Activated effector memory CD4-positive, alpha-beta T cell treated with anti-CD3 and anti-CD28 coated beads, Interleukin-2, amount 50 U/mL, for 16 hours (primary cell): ENCODE data around the gene CPT2.

Experiments
- DNase-seq: peaks from one replicate; pipeline ENCODE4 v3.0.0-alpha.2; 2020

Gene CPT2

GRCh38 chr1:53220171-53220961 lies 23.7 kb downstream of the CPT2 start, which contains the start of gene CZIB:
CZIB (minus strand) TSS chr1:53220634; CDS start chr1:53220575, 59 bp downstream.
- peak; percentile 97 for DNase-seq

DNA sequence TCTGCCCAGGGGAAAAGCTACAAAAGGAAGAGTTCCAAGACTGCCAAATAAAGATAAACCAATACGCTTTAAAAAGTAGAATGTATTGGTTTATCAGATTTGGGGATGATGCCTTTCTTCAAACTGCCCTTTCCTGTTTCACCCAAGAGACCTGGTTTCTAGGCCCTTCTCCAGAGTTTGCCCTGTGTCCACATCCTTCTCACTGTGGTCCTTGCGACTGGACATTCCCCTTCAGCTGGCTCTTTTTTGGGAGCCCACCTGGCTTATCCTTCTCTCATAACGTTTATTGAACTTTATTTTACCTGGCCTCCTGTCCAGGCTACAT lies 24.3 kb downstream of the CPT2 start:
- DNase-seq, result no peak

GRCh38 chr1:53237638-53238037 lies 41.0 kb downstream of the CPT2 start:
- DNase-seq, result no peak

- DNase-seq, result peak; percentile 98
Observed at GRCh38 chr1:53238197-53239155, 41.9 kb downstream of the CPT2 start, which contains the start of gene MAGOH. MAGOH (minus strand) TSS chr1:53238518; CDS start chr1:53238448, 70 bp downstream.

GRCh38 chr1:53241828-53242227 lies 45.2 kb downstream of the CPT2 start:
- DNase-seq, result no peak

DNA sequence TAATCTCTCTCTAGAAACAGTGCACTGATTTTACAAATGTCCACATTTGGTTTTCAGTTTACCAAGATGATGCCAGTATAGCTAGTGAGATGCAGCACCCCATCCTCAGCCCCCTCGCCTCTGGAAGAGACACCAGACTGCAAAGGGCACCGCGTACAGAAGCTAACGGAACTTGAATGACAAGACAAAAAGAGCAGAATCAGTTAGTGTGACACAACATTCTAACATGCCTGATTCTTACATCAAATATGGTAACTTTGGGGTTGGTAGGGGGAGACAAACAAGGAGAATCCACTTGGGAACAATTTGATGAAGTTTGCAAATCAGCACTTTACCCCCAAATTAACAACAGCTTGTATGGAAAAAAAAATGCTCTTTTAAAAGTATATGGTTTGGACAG lies 45.8 kb downstream of the CPT2 start:
- no peak for DNase-seq

DNA sequence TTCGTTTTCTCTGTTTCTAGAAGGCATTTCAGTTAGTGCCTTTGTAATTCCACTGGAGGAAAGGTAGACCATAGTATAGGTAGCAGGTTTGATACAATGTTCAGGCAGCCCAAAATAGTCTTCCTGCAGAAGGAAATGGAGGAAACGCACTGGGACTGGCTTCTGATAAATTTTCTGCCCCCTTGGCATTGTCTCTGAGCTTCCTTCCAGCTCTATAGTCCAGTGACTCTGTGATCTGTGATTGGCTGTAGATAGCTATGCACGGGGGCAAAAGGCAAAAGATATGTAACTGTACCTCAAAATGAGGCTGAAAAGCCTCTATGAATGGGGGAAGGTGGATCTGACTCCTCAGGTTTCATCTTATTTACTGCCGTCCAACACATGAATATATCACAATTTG lies 47.5 kb downstream of the CPT2 start:
- no peak for DNase-seq

DNA sequence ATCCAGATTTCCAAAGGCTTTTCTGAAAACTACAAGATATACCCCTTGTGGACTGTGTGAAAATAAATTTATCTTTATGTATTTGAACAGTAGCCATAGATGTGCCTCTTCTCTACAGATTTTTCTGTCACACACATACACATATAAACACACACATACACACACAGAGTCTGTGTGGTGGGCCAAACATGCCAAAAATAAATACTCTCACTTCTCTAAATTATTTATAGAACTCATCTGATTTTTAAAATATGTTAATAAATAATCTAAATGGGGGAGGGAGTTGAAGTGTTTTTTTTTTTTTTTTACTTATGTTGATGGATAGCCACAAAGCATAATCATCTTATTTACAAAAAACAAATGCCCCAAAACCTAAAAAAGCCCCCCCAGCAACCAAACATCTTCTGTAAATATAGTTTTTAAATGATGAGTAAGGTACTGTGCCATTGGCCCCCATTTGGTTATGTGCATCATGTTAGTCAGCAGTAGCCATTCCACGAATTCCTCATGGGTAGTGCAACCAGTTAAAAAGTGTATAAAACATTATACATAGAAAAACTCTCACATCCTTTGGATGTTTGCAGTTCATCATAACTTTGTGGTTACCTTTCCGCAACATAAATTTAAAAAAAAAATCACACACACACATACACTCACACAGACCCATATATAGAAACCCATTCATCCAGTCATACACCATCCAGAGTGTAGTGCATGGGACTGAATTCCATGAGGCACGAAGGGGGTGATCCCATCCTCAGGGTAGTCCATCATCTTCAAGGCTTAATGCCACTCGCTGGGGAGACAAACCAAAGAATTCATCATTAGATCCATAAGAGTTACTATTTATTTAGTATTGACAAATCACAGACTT lies 49.9 kb downstream of the CPT2 start:
- DNase-seq, result no peak

DNA sequence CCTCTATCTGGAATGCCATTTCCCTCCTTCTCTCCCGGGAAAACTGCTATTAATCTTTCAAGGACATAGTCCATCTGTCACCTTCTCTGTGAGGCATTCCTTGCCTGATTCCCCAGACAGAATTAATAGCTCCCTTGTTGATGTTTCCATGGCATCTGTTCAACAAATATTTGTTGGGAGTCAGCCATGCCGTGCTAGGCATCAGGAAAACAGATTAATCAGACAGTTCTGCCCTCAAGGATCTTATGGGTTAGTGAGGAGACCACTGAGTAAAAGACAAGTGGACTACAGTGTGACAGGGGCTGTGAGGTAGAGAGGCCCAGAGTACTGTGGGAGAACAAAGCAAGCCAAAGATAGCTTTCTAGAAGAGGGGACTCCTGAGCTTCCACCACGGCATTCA lies 53.1 kb downstream of the CPT2 start:
- no peak for DNase-seq

DNA sequence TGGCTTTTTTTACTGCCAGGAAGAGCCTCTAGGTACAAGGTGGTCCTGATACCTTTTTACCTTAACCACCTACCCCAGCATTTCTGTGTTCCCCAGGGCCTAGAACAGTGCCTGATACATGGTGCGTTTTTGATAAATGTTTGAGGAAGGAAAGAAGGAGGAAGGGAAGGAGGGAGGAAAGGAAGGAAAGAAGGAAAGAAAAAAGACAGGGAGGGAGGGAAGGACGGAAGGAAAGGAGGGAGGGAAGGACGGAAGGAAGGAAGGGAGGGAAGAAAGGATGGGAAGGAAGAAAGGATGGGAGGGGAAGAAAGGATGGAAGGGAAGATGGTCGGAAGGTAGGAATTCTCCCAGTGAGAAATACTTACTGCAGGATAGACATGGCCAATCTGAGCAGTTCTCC lies 53.7 kb downstream of the CPT2 start:
- DNase-seq, result no peak

- DNase-seq, result no peak
Observed at GRCh38 chr1:53254011-53254640, 57.5 kb downstream of the CPT2 start.

DNA sequence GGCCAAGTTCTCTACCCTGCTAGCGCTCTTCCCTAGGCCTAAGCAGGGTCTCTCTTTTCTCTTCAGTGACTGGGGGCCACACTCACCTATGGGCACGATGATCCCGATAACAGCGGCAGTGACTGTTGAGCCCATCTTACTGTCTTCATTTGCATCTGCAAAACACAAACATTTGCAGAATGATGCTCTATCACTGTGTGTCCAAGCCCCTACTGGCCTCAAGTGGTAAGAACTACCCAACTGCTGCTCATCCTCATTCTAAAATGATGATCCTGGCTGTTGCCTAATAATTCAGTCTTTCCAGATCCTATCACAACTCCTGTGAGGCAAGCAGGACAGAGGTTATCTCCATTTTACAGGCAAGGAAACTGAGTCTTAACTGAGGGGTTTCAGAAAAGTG lies 58.4 kb downstream of the CPT2 start:
- no peak for DNase-seq

DNA sequence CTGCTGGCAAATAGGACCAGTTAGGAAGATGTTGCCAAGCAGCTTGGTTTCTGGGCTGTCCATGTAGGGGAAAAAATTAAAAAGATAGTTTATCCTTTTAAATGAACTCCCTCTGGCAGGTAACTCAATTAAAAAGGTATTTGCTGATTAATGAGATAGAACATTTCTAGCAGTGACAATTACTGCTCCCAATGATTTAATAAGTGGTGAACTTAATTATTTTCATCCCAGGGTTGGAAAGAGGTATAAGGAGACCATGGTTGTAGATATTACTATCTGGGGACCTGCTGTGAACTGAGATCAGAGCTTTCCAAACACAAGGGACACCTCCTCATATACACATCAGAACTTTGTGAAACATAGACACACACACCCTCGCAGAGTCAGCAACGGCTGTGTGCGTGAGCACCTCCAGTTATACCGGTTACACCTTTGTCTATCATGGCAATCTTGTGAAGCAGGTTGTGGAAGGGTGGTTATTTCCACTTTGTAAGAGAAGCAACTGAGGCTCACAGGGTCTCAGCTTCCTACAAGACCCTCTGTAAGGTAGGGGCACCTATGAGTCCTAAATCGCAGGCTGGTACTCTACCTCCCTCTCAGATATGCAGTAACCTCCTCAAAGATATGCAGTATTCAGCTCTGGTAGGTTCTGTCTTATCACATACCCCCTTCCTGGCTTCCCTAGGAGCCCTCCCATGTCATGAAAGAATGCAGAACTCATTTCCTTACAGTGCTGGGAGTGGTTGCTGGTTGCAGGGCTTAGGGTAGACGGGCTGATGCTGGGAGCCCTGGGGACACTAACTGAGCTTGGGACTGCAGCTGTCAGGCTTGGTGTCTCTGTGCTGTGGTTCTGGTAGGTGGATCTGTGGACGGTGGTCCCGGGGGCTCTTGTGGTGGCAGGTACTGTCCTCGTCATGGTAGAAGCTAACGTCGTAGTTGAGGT lies 60.2 kb downstream of the CPT2 start:
- no peak for DNase-seq

DNA sequence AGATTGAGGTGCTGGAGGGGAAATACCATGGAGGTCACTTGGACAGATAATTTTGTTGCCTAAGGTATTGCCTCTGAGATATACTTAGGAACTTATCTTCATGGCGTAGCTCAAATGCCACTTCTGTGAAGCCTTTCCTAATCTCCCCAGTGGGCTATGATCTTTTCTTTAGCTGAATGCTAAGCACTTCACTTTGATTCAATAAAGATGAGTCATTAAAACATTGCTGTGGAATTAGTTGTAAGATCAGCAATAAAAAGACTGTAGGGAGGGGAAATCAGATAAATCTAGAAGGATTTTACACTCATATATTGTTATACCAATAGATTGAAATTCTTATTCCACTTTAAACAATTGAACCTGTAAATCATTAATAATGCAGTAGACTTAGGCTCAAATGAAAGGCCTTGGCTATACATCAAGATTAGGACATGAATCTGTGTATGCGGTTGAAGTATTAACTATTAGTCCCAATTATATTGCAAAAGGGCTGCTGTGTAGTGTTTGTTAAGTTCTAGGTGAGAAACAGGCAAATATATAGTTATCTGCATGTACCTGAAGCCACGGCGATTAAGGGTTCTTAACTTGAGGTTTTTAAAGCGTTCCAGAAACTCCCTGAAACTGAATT lies 60.9 kb downstream of the CPT2 start:
- DNase-seq, result no peak

GRCh38 chr1:53258216-53258615 lies 61.6 kb downstream of the CPT2 start:
- DNase-seq, result no peak

GRCh38 chr1:53259932-53260331 lies 63.3 kb downstream of the CPT2 start:
- no peak for DNase-seq

- DNase-seq, result no peak
Observed at GRCh38 chr1:53260631-53261247, 64.1 kb downstream of the CPT2 start.

DNA sequence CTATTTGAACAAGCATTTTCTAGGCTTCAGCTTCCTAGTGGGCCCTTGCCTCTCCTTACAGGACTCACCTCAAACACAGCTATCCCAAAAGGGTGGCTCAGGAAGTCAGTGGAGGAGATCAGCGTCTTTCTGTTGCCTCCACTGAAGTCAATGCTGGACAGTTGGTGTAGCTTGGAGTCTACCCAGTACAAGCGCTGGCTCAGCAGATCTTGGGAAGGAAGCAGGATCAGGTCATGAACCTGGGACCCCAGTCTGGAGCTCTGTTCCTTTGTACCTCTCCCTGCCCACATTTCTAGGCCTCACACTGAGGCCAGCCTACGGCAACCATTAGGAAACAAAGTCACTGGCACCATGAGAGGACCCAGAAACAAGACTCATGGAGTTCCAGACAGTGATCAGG lies 65.4 kb downstream of the CPT2 start:
- DNase-seq, result no peak
